GM18517 (cell line): Measurements from ENCODE around the gene RNF5.
"Not testable (repeated sequence)": the region's sequence is repeated elsewhere in the genome, so short reads cannot be mapped to it uniquely, and the experiment has no call there.

Experiments used
- ATAC-seq: cut with Tn5 transposase; IDR thresholded peaks from one replicate; pipeline ENCODE4 v1.9.1; 2021; ENCODE audit warnings: mild to moderate bottlenecking, moderate library complexity; ENCODE audit not compliant: unreplicated experiment

The RNF5 gene

GRCh38 chr6:32203426-32204267 is 25.4 kb downstream of the RNF5 start:
- ATAC-seq: no peak

- ATAC-seq: no peak
These were observed 26.1 kb downstream of the RNF5 start for GRCh38 chr6:32204268-32204715.

DNA sequence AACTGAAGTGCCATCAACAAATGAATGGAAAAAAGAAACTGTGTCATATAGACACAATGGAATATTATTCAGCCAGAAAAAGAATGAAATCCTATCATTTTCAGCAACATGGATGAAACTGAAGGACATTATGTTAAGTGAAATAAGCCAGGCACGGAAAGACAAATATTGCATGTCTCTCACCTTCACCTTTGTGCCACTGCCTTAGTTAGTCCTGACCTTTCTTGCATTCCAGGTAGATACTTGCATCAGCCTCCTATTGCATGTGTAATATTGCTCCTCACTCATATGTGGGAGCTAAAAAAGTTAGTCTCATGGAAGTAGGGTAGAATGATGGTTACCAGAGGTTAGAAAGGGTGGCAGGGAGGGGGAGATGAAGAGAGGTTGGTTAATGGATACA is 30.8 kb downstream of the RNF5 start:
- no peak for ATAC-seq

GRCh38 chr6:32210191-32210601 is 32.0 kb downstream of the RNF5 start:
- ATAC-seq: no peak

GRCh38 chr6:32211432-32211831 is 33.2 kb downstream of the RNF5 start:
- not testable (repeated sequence) for ATAC-seq

- ATAC-seq: no peak
These were observed 34.0 kb downstream of the RNF5 start for GRCh38 chr6:32212076-32212760.

- no peak for ATAC-seq
These were observed 35.4 kb downstream of the RNF5 start for GRCh38 chr6:32213649-32214048.

DNA sequence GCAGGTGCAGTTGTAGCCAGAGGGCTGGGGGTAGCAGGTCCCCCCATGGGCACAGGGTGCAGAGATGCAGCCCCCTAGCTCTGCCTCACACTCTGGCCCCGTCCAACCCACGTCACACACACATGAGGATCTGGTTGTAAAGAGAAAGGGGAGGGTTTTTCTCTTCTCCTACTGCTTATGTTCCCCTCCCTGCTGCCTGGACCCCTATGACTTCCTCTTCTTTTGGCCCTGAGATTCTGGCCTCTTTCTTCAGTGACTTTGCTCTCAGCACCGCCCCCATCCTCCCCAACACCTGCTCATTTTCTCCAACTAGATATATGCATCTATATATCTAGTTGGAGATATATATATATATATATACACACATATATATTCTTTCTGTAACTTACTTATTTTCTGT is 35.9 kb downstream of the RNF5 start:
- no peak for ATAC-seq

GRCh38 chr6:32215617-32216016 is 37.4 kb downstream of the RNF5 start:
- ATAC-seq: no peak

GRCh38 chr6:32216285-32216684 is 38.1 kb downstream of the RNF5 start:
- no peak for ATAC-seq

GRCh38 chr6:32216998-32217397 is 38.8 kb downstream of the RNF5 start:
- ATAC-seq: no peak

GRCh38 chr6:32218167-32218566 is 40.0 kb downstream of the RNF5 start:
- no peak for ATAC-seq

- no peak for ATAC-seq
These were observed 41.8 kb downstream of the RNF5 start for GRCh38 chr6:32220021-32220420.

- ATAC-seq: no peak
These were observed 44.4 kb downstream of the RNF5 start for GRCh38 chr6:32222333-32223230.

- ATAC-seq: no peak
These were observed 45.3 kb downstream of the RNF5 start, which contains the start of gene NOTCH4 for GRCh38 chr6:32223258-32224235. TSS of gene NOTCH4 (minus strand) at chr6:32224067. CDS start at chr6:32223928, 139 bp downstream.

GRCh38 chr6:32224696-32225095 is 46.5 kb downstream of the RNF5 start:
- no peak for ATAC-seq

DNA sequence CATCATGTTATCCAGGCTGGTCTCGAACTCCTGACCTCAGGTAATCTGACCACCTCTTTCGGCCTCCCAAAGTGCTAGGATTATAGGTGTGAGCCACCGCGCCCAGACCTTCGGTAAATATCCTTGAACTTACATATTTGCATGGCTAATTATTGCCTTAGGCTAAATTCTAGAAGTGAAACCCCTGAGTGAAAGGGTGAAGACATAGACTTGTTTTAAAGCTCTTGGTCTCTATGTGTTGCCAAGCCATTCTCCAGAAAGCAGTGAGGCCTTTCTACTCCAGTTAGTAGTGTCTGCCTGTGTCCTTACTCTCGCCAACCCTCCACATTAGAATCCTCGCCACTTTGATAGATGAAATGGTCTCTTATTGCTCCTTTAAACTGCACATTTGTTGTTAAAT is 48.2 kb downstream of the RNF5 start:
- no peak for ATAC-seq
